MM.1S (cell line): ENCODE data around the gene RAI1.

ENCODE experiments used
- CTCF ChIP-seq: fragments of 300-600 bp; sonication (generic); IDR thresholded peaks from 2 replicates; pipeline ENCODE4 v1.5.1; 2016; ENCODE audit warnings: antibody characterized with exemption, low read length, mixed read lengths
- EZH2 ChIP-seq: fragments of 300-600 bp; sonication (generic); optimal IDR thresholded peaks from 2 replicates; pipeline ENCODE3; 2017; ENCODE audit warnings: low read depth, mild to moderate bottlenecking, antibody characterized with exemption, low read length, mixed read lengths
- EZH2phosphoT487 ChIP-seq: fragments of 300-600 bp; sonication (generic); IDR thresholded peaks from 2 replicates; pipeline ENCODE4 v1.6.1; 2018; ENCODE audit warnings: antibody characterized with exemption, low read length

GRCh38 chr17:17732444-17732843, 51.2 kb downstream of the RAI1 start:
- TF ChIP-seq CTCF = no peak
- TF ChIP-seq EZH2 = no peak
- TF ChIP-seq EZH2phosphoT487 = no peak
